T-helper 2 cell treated with Interferon-gamma antibody and Interleukin-4, amounts not matched to agents 5 μg/mL and 100 μg/mL, for 36 hours (primary cell): Measurements from ENCODE around the gene AP2A2.
A peak's percentile ranks its signal among the peaks of the same experiment; 100 is the strongest.

Source experiments
- DNase-seq: peaks from one replicate; pipeline ENCODE4 v3.0.0; 2021; ENCODE audit warnings: low spot score
- H3K27ac Mint-ChIP-seq: one replicate; pipeline ENCODE4 v1.8.0; 2021; ENCODE audit warnings: mild to moderate bottlenecking, mixed read lengths
- H3K27me3 Mint-ChIP-seq: one replicate; pipeline ENCODE4 v1.8.0; 2021; ENCODE audit warnings: low read depth, mixed read lengths
- H3K36me3 Mint-ChIP-seq: one replicate; pipeline ENCODE4 v1.8.0; 2021; ENCODE audit warnings: low read depth, mixed read lengths
- H3K4me1 Mint-ChIP-seq: one replicate; pipeline ENCODE4 v1.8.0; 2021; ENCODE audit warnings: low read depth, mixed read lengths
- H3K4me3 Mint-ChIP-seq: one replicate; pipeline ENCODE4 v1.8.0; 2022; ENCODE audit warnings: mild to moderate bottlenecking, moderate library complexity, mixed read lengths
- H3K9me3 Mint-ChIP-seq: one replicate; pipeline ENCODE4 v1.8.0; 2021; ENCODE audit warnings: mixed read lengths

Gene AP2A2

DNA sequence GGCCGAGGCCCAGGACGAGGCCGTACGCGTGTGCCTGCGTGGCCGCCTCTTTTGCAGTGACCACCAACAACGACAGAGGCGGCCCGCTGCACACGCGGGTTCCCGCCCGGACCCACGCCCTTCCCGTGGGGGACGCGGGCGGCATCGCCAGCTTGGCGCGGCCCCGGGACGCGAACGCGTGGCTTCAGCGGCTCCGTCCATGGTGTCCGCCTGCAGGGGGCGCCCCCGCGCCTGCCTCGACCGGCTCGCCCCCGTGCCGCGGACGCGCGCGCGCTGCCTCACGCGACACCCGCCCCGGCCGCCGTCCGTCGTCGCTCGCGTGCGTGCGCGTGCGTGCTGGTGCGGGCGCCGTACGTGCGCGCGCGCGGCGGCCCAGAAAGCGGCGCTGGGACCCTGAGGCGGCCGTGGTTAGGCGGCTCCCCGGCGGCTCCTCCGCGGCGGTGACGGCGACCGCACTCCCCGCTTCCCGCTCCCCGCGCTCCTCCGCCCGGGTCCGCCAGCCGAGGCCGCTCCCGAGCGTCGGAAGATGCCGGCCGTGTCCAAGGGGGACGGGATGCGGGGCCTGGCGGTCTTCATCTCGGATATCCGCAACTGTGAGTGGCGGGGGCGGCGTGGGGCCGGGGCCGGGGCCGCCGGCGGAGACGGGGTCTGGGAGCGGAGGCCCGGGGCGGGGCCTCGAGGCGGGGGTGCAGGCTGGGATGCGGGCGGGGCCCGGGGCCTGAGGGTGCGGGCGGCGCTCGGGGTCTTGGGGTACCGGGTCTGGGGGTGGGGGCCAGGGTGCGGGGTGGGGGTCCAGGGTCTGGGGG, at the start of gene AP2A2:
Gene AP2A2 (plus strand): TSS at position 375 of the 806 bp plus-strand sequence. CDS start 152 bp downstream, at position 527.
- Mint-ChIP-seq H3K9me3 (no peaks in the 10 kb centered on the region), H3K4me1 (peaks cover 21% of the 10 kb centered on the region), H3K27ac (peak within 1 kb of the TSS; percentile 62), H3K27me3 (no peaks in the 10 kb centered on the region), H3K4me3 (peak within 1 kb of the TSS; percentile 84), H3K36me3 (peaks cover 10% of the 10 kb centered on the region)
- DNase-seq = peak; percentile 93

GRCh38 chr11:876545-876944, 49.1 kb upstream of the AP2A2 start:
- H3K4me1 Mint-ChIP-seq = no peaks in the 10 kb centered on the region
- no peak overlapping the region for H3K4me3 Mint-ChIP-seq
- no peaks in the 10 kb centered on the region for H3K9me3 Mint-ChIP-seq
- peaks cover 3% of the 10 kb centered on the region for H3K36me3 Mint-ChIP-seq
- no peak overlapping the region for H3K27ac Mint-ChIP-seq
- no peak for DNase-seq
- no peaks in the 10 kb centered on the region for H3K27me3 Mint-ChIP-seq

DNA sequence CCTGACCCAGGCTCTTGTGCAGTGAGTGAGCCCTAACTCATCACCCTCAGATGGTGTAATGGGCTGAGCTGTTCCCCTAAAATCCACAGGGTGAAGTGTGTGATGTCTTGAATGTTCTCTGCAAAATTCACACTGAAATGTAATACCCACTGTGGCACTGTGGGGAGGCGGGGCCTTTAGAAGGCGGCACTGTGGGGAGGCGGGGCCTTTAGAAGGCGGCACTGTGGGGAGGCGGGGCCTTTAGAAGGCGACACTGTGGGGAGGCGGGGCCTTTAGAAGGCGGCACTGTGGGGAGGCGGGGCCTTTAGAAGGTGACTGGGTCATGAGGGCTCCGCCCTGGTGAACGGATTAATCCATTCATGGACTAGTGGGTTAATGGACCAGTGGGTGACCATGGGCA, 48.1 kb upstream of the AP2A2 start:
- Mint-ChIP-seq H3K4me3 (no peak overlapping the region), H3K27me3 (no peaks in the 10 kb centered on the region), H3K4me1 (no peaks in the 10 kb centered on the region), H3K36me3 (peaks cover 7% of the 10 kb centered on the region), H3K27ac (no peak overlapping the region), H3K9me3 (no peaks in the 10 kb centered on the region)
- peak; percentile 12 for DNase-seq

DNA sequence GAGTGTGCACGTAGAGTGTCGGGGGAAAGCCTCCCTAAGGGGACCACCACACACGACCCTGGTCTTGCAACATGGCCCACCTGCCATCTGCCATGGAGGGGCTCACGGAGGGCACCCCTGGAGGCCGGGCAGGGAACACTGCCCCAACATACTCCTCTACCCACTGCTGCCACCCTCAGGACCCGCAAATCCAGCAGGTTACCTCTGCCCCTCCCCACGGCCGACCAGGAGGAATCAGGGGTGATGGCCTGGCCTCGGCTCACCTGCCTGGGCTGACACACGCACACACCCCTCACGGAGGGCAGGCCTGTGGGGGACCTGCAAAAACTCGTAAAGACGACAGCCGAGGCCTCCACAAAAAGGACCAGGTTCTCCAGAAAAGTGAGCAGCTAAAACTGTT, 45.2 kb upstream of the AP2A2 start:
- H3K27me3 Mint-ChIP-seq = no peaks in the 10 kb centered on the region
- no peak for DNase-seq
- no peak overlapping the region for H3K27ac Mint-ChIP-seq
- no peaks in the 10 kb centered on the region for H3K4me1 Mint-ChIP-seq
- H3K36me3 Mint-ChIP-seq = peaks cover 8% of the 10 kb centered on the region
- no peak overlapping the region for H3K4me3 Mint-ChIP-seq
- no peaks in the 10 kb centered on the region for H3K9me3 Mint-ChIP-seq

- Mint-ChIP-seq H3K9me3 (no peaks in the 10 kb centered on the region), H3K27ac (no peak overlapping the region), H3K27me3 (no peaks in the 10 kb centered on the region), H3K4me3 (no peak overlapping the region), H3K36me3 (peaks cover 11% of the 10 kb centered on the region), H3K4me1 (no peaks in the 10 kb centered on the region)
- no peak for DNase-seq
These were observed 43.1 kb upstream of the AP2A2 start for GRCh38 chr11:882596-882995.

DNA sequence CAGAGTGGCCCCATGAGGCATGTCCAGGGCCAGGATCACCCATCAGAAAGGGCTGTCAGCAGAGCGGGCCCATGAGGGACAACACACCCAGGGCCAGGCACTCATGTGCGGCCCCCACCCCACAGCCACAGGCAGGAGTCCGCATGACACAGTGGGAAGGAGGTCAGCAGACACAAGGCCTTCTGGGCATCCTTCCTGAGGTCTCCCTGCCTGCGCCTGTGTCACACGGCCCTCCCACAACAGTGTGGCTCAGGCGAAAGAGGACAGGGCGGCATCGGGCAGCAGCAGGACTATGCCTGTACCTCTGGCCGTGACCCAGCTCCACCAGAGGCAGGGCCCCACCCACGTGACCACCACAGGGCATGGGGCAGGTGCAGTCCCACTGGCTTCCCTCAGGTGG, 42.1 kb upstream of the AP2A2 start:
- Mint-ChIP-seq H3K27me3 (no peaks in the 10 kb centered on the region), H3K27ac (no peak overlapping the region), H3K9me3 (no peaks in the 10 kb centered on the region), H3K4me1 (no peaks in the 10 kb centered on the region), H3K4me3 (no peak overlapping the region), H3K36me3 (peaks cover 11% of the 10 kb centered on the region)
- no peak for DNase-seq

GRCh38 chr11:884578-885070, 41.0 kb upstream of the AP2A2 start:
- Mint-ChIP-seq H3K4me1 (no peaks in the 10 kb centered on the region), H3K27me3 (no peaks in the 10 kb centered on the region), H3K27ac (no peak overlapping the region), H3K36me3 (peaks cover 8% of the 10 kb centered on the region), H3K4me3 (no peak overlapping the region), H3K9me3 (no peaks in the 10 kb centered on the region)
- DNase-seq = no peak

- Mint-ChIP-seq H3K27ac (no peak overlapping the region), H3K36me3 (peaks cover 8% of the 10 kb centered on the region), H3K4me1 (no peaks in the 10 kb centered on the region), H3K27me3 (no peaks in the 10 kb centered on the region), H3K9me3 (no peaks in the 10 kb centered on the region), H3K4me3 (no peak overlapping the region)
- no peak for DNase-seq
These were observed 39.1 kb upstream of the AP2A2 start for GRCh38 chr11:886568-886967.

- Mint-ChIP-seq H3K36me3 (peaks cover 4% of the 10 kb centered on the region), H3K4me1 (no peaks in the 10 kb centered on the region), H3K4me3 (no peak overlapping the region), H3K9me3 (no peaks in the 10 kb centered on the region), H3K27ac (no peak overlapping the region), H3K27me3 (no peaks in the 10 kb centered on the region)
- no peak for DNase-seq
These were observed 38.1 kb upstream of the AP2A2 start for GRCh38 chr11:887589-887988.

DNA sequence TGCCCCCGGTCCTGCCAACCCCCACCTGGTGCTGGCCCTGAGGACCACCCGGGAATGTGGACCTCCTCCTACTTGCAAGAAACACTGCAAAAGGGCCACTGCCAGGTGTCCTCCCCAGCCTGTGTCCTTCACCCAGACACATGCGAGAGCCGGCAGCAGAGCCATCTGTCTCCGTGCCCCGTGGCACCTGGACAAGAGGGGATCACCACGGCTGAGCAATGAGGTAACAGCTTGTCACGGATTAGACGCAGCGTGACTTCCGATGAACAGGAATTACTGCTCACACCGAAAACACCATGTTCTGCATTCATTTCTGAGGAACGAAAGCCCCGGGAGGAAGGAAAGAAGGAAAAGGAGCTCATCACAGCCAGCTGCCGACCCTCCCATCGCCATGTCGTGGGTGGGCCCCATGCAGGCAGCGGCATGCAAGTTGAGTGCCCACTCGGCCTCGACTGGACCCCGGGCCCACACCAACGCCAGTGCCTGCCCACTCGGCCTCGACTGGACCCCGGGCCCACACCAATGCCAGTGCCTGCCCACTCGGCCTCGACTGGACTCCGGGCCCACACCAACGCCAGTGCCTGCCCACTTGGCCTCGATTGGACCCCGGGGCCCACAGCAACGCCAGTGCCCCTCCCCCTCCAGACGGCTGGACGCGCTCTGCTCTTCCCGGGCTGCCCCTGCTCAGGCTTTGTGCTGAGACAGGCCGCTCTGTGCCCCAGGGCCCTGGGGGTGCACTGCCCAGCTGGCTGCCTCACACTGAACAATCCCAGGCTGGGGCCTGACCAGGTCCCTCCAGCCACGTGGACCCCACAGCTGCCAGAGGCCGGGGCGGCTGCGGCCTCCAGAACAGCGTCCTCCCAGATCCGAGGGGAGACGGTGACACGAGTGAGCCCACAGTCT, 37.1 kb upstream of the AP2A2 start:
- Mint-ChIP-seq H3K4me3 (no peak overlapping the region), H3K27me3 (no peaks in the 10 kb centered on the region), H3K9me3 (no peaks in the 10 kb centered on the region), H3K4me1 (no peaks in the 10 kb centered on the region), H3K36me3 (peaks cover 3% of the 10 kb centered on the region), H3K27ac (no peak overlapping the region)
- DNase-seq = no peak

DNA sequence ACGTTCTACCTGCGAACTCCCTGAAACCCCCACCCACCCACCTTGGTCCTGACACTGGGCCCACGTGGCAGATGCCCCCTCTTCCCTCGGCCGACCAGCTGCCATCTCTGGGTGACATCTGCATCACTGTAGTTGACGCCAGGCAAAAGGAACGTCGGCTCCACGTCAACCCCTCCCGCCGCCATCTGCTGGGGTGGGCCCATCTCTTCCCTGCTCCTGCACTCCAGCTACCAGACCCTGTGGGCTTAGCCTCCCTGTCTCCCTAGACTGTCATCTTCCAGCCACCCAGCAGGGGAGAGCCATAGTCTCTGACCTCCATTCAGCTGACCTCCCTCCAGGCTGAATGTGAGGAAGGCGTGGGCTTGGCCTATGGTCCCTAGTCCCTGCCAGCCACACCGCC, 36.4 kb upstream of the AP2A2 start:
- DNase-seq = no peak
- no peaks in the 10 kb centered on the region for H3K9me3 Mint-ChIP-seq
- no peaks in the 10 kb centered on the region for H3K27me3 Mint-ChIP-seq
- no peaks in the 10 kb centered on the region for H3K4me1 Mint-ChIP-seq
- H3K27ac Mint-ChIP-seq = no peak overlapping the region
- H3K36me3 Mint-ChIP-seq = peaks cover 3% of the 10 kb centered on the region
- H3K4me3 Mint-ChIP-seq = no peak overlapping the region

- H3K36me3 Mint-ChIP-seq = peaks cover 3% of the 10 kb centered on the region
- DNase-seq = no peak
- no peak overlapping the region for H3K27ac Mint-ChIP-seq
- H3K27me3 Mint-ChIP-seq = no peaks in the 10 kb centered on the region
- H3K9me3 Mint-ChIP-seq = no peaks in the 10 kb centered on the region
- H3K4me1 Mint-ChIP-seq = no peaks in the 10 kb centered on the region
- H3K4me3 Mint-ChIP-seq = no peak overlapping the region
These were observed 35.8 kb upstream of the AP2A2 start for GRCh38 chr11:889687-890475.

- Mint-ChIP-seq H3K36me3 (peaks cover 3% of the 10 kb centered on the region), H3K4me1 (no peaks in the 10 kb centered on the region), H3K4me3 (no peak overlapping the region), H3K27ac (no peak overlapping the region), H3K9me3 (no peaks in the 10 kb centered on the region), H3K27me3 (no peaks in the 10 kb centered on the region)
- DNase-seq = no peak
These were observed 34.7 kb upstream of the AP2A2 start for GRCh38 chr11:890794-891540.
